GM19455 (cell line): ENCODE data around the gene ZBTB42.
A peak's percentile ranks its signal among the peaks of the same experiment; 100 is the strongest.
"Not testable (repeated sequence)": the region's sequence is repeated elsewhere in the genome, so short reads cannot be mapped to it uniquely, and the experiment has no call there.

ENCODE experiments used
- ATAC-seq: cut with Tn5 transposase; IDR thresholded peaks from one replicate; pipeline ENCODE4 v1.9.1; 2021; ENCODE audit not compliant: unreplicated experiment

The ZBTB42 gene

GRCh38 chr14:104805941-104806624, 5.2 kb downstream of the ZBTB42 start:
- ATAC-seq: no peak

DNA sequence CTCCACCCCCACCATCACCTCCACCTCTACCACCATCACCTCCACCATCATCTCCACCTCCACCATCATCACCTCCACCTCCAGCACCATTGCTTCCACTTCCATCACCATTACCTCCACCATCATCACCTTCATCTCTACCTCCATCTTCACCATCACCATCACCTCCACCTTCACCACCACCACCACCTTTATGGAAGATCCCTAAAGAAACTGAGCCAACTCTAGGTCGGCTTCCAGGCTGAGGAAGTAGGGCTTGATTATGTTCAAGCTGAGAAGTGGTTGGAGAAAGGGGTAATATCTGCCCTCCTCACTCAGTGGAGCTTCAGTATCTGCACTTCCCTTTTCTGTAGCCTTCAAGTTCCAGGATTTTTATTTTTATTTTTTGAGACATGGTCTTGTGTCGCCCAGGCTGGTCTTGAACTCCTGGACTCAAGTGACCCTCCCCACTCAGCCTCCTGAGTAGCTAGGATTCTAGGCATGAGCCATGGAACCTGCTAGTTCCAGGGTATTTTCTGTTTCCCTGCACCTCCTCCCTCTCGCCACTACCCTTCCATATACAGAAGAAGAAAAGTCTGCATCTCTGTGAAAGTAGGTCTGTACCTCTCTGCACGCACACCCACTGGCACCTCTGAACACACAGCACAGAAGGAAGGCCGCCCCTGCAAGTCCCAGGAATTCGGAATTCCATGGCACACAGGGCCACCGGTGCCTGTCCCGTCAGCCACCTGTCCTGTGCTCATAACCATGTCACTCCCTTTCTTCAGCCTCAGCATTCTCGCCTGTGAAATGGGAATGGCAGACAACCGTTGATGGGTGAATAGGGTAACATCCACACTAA, 5.9 kb downstream of the ZBTB42 start:
- no peak for ATAC-seq

GRCh38 chr14:104808456-104808855, 7.6 kb downstream of the ZBTB42 start:
- ATAC-seq: no peak

GRCh38 chr14:104810316-104810715, 9.4 kb downstream of the ZBTB42 start:
- ATAC-seq: no peak

- ATAC-seq: no peak
These were observed 12.4 kb downstream of the ZBTB42 start for GRCh38 chr14:104813286-104813685.

DNA sequence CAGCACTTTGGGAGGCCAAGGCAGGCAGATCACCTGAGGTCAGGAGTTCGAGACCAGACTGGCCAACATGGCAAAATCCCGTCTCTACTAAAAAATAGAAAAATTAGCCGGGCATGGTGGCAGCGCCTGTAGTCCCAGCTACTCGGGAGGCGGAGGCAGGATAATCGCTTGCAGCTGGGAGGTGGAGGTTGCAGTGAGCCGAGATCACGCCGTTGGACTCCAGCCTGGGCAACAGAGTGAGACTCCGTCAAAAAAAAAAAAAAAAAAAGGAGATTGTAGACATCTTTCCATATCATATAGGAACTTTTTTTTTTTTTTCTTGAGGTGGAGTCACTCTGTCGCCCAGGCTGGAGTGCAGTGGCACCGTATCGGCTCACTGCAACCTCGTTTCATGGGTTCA, 13.8 kb downstream of the ZBTB42 start:
- ATAC-seq: not testable (repeated sequence)

- no peak for ATAC-seq
These were observed 15.6 kb downstream of the ZBTB42 start for GRCh38 chr14:104816616-104816884.

GRCh38 chr14:104817930-104818713, 17.2 kb downstream of the ZBTB42 start:
- no peak for ATAC-seq

DNA sequence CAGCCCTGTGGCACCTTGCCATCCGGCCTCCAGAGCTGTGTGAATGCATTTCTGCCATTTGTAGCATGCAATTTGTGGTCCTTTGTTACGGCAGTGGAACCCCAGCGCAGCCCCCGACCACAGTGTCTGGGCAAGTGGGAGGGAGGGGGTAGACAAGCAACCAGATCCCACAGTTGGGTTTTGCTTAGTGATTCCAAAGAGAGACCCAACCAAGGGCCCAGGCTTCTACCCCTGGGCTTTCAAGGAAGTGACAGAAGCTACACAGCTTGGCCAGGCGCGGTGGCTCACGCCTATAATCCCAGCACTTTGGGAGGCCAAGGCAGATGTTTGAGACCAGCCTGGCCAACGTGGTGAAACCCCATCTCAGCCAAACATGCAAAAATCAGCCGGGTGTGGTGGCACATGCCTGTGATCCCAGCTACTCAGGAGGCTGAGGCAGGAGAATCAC, 17.8 kb downstream of the ZBTB42 start:
- ATAC-seq: no peak

- no peak for ATAC-seq
These were observed 18.5 kb downstream of the ZBTB42 start for GRCh38 chr14:104819361-104819781.

DNA sequence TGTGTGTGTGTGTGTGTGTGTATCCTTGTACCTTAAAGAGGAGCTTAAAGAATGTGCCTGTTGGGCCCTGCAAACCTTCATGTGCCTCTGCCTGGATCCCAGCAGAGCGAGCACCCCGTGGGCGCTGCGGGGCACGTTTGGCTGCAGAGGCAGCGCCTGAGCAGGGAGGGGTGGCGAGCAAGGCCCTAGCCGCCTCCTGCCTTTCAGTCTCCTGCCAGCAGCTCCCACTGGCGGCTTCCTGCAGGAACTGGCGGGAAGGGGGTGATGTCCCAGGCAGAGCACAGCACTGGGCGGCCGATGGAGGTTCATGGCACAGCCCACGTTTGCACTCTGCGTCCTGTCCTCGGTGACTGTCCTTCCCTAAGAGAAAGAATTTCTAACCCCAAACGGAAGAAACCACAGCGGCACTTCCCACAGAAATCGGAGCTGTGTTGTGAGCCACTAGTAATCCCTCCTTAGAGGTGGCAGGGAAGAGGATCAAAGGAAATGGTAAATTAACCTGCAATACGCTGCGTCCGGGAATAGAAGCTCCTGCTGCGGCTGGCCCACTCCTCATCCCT, 19.8 kb downstream of the ZBTB42 start:
- ATAC-seq: no peak

DNA sequence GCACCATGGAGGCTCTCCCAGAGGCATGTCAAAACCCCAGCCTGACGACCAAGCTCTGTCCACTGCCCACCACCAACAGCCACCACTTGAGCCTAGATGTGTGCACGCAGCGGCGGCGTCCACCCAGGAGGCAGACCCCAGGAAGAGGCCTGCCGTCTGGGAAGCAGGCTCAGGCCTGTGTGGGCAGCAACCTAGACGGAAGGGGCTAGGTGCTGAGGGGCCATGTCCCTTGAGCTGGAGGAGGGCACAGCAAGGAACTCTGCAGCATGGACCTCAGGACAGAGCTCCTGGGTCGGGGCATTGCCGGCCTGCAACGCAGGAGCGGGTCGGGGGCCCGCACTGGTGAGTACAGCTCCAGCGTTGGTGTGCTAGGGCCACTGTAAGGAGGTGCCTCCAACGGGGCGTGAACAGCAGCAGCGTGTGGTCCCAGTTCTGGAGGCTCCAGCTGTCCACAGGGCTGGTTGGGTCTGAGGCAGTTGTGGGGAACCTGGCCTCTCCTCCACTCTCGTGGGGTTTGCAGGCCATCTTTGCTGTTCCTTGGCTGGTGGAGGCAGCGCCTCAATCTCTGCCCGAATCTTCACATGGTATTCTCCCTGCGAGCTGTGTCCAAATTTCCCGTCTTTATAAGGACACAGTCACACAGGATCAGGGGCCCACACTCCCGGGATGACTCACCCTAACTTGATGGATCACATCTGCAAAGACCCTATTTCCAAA, 20.5 kb downstream of the ZBTB42 start:
- no peak for ATAC-seq

DNA sequence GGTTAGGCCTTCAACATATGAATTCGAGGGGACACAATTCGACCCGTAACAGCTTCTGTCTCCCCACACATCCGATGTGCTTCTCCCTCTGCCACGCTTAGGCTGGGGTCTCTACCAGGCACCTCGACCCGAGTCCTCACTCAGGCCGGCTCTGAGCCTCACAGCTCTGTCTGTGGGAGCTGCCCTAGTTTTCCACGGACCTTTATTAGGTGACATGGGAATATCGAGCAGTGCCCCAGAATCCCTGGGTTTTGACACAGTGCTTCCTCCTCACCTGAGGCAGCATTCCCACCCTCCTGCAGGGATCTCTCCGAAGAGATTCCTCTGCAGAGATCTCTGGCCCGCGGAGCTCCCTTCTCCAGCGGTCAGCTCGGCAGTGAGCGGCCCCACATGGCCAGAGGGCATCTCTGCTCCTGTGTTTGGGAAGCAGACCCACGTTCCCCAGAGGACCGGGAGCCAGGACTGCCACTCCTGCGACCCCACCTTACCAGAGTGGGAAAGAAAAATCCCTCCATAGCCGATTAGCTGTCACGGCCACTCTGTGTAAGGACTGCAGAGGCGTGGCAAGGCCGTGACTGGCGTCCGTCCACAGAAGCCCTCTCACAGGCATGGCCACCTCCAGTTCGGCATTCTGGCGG, 21.2 kb downstream of the ZBTB42 start:
- no peak for ATAC-seq

GRCh38 chr14:104822821-104823615, 22.1 kb downstream of the ZBTB42 start:
- no peak for ATAC-seq

DNA sequence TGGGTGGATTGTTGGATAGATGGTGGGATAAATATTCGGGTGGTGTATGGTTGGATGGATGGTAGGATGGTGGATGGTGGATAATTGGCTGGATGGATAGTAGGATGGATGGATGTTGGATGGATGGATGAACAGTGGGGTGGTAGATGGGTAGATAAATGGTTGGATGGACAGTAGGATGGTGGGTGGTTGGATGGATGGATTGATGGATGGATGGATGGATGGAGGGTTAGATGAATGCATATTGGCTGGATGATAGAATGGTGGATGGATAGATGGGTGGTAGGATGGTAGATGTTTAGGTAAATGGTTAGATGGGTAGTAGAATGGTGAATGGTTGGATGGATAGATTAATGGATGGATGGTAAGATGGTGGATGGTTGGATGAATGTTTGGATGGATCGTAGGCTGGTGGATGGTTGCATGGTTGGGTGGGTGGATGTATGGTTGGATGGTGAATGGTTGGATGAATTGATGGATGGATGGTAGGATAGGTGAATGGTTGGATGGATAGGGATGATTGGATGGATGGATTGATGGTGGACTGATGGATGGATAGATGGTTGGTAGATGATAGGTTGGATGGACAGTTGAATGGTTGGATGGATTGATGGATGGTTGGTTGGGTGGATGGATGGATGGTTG, 23.6 kb downstream of the ZBTB42 start:
- no peak for ATAC-seq

- ATAC-seq: peak; percentile 63
These were observed 25.4 kb downstream of the ZBTB42 start for GRCh38 chr14:104826189-104826860.

- ATAC-seq: no peak
These were observed 25.9 kb downstream of the ZBTB42 start for GRCh38 chr14:104826861-104827176.

GRCh38 chr14:104827177-104828055, 26.5 kb downstream of the ZBTB42 start:
- ATAC-seq: no peak
